H1 (cell line): Measurements from ENCODE around the gene RELT. TPM values are rescaled to one million over a fixed set of nuclear protein-coding genes. Genes with fewer than 3 reads are reported as not detected.
A peak's percentile ranks its signal among the peaks of the same experiment; 100 is the strongest.

Experiments
- CTCF ChIA-PET: fragments of 300-600 bp; sonication (Branson Sonifier 250); formaldehyde crosslinking; loops from one replicate; lab custom pipeline; 2021; ENCODE audit not compliant: partially characterized antibody; lab: Charles Lee
- POLR2A ChIA-PET: fragments of 300-600 bp; sonication (Branson Sonifier 250); formaldehyde crosslinking; loops from one replicate; lab custom pipeline; 2021; ENCODE audit warnings: inconsistent platforms; ENCODE audit not compliant: partially characterized antibody; lab: Charles Lee
- DNase-seq, 2 experiments: peaks; one replicate each; pipeline versions ENCODE4 v3.0.0 to v3.0.0-alpha.2; 2010 to 2022; ENCODE audit warnings: low spot score in 2 of 2, low read depth in 1 of 2, mixed read lengths in 1 of 2
- FAIRE-seq: peaks from 2 replicates; lab custom pipeline; 2011; peaks lifted over from hg19 to GRCh38; lab: Jason Lieb, UNC
- H2AFZ ChIP-seq: 2 replicates; pipeline ENCODE4 v1.8.1; 2012; ENCODE audit warnings: low read length, inconsistent platforms
- H2AK5ac ChIP-seq: 2 replicates; pipeline ENCODE4 v1.6.1; 2013; ENCODE audit warnings: low read depth, low read length
- H2BK120ac ChIP-seq: replicated peaks from 2 replicates; pipeline ENCODE3; 2013; ENCODE audit warnings: low read depth, low read length, inconsistent platforms
- H2BK12ac ChIP-seq: 2 replicates; pipeline ENCODE4 v1.6.1; 2013; ENCODE audit warnings: low read depth, low read length
- H2BK15ac ChIP-seq: 2 replicates; pipeline ENCODE4 v1.6.1; 2013; ENCODE audit warnings: low read length
- H2BK20ac ChIP-seq: 2 replicates; pipeline ENCODE4 v1.6.1; 2013; ENCODE audit warnings: low read length
- H2BK5ac ChIP-seq: 2 replicates; pipeline ENCODE4 v1.6.1; 2013; ENCODE audit warnings: low read depth, low read length
- H3K14ac ChIP-seq: 2 replicates; pipeline ENCODE4 v1.6.1; 2013; ENCODE audit warnings: inconsistent platforms; ENCODE audit not compliant: insufficient read length
- H3K18ac ChIP-seq: 2 replicates; pipeline ENCODE4 v1.6.1; 2013; ENCODE audit warnings: low read length; ENCODE audit errors: extremely low read depth
- H3K23ac ChIP-seq: 2 replicates; pipeline ENCODE4 v1.6.1; 2013; ENCODE audit warnings: inconsistent platforms; ENCODE audit not compliant: insufficient read length
- H3K23me2 ChIP-seq: 2 replicates; pipeline ENCODE4 v1.6.1; 2013; ENCODE audit warnings: low read depth, low read length
- H3K27ac ChIP-seq: 2 replicates; pipeline ENCODE4 v1.6.1; 2011; ENCODE audit warnings: low read depth, low read length, inconsistent platforms
- H3K27me3 ChIP-seq, 4 experiments: replicated peaks in 1 of 4; 1 replicate in 1 of 4; 2 replicates in 3 of 4; pipeline versions ENCODE4 v1.6.1 to v1.8.1; 2011 to 2013; ENCODE audit warnings: low read length in 3 of 4, mild to moderate bottlenecking in 3 of 4, inconsistent platforms in 2 of 4, mixed read lengths in 2 of 4, moderate library complexity in 1 of 4; ENCODE audit not compliant: control insufficient read depth in 3 of 4, insufficient read depth in 3 of 4; ENCODE audit errors: extremely low read depth in 1 of 4
- H3K36me3 ChIP-seq, 4 experiments: 2 replicates each; pipeline versions ENCODE4 v1.6.1 to v1.8.1; 2011 to 2013; ENCODE audit warnings: mild to moderate bottlenecking in 4 of 4, low read length in 3 of 4, moderate library complexity in 2 of 4, control low read depth in 1 of 4, inconsistent platforms in 1 of 4; ENCODE audit not compliant: insufficient read depth in 4 of 4, control insufficient read depth in 2 of 4
- H3K4ac ChIP-seq: replicated peaks from 2 replicates; pipeline ENCODE3; 2013; ENCODE audit warnings: low read length, low read depth, mixed read lengths, inconsistent platforms; ENCODE audit not compliant: insufficient read length
- H3K4me1 ChIP-seq, 4 experiments: replicated peaks in 1 of 4; 1 replicate in 1 of 4; 2 replicates in 3 of 4; pipeline versions ENCODE4 v1.6.1 to v1.8.1; 2011 to 2013; ENCODE audit warnings: low read length in 3 of 4, inconsistent platforms in 2 of 4, mixed read lengths in 1 of 4; ENCODE audit not compliant: insufficient read depth in 4 of 4, control insufficient read depth in 3 of 4
- H3K4me2 ChIP-seq, 2 experiments: 2 replicates each; pipeline versions ENCODE4 v1.6.1 to v1.8.1; 2011 to 2013; ENCODE audit warnings: low read depth in 2 of 2, low read length in 2 of 2, control low read depth in 1 of 2, inconsistent platforms in 1 of 2, mild to moderate bottlenecking in 1 of 2; ENCODE audit not compliant: insufficient read depth in 1 of 2
- H3K4me3 ChIP-seq, 4 experiments: fragments of 200-600, 300-600 bp in 1 of 4; sonication (generic), shearing (Covaris generic), sonication (Bioruptor Twin) in 1 of 4; 2 replicates each; pipeline versions ENCODE4 v1.5.1 to v1.8.1; 2011 to 2016; ENCODE audit warnings: low read length in 4 of 4, low read depth in 3 of 4, control low read depth in 2 of 4, inconsistent platforms in 2 of 4, mild to moderate bottlenecking in 2 of 4, mixed read lengths in 1 of 4, moderate library complexity in 1 of 4; ENCODE audit not compliant: insufficient read depth in 2 of 4; ENCODE audit errors: extremely low read depth in 1 of 4
- H3K56ac ChIP-seq: replicated peaks from 2 replicates; pipeline ENCODE3; 2013; ENCODE audit warnings: low read depth, mild to moderate bottlenecking, mixed read lengths, low read length, inconsistent platforms; ENCODE audit not compliant: insufficient read length
- H3K79me1 ChIP-seq: 2 replicates; pipeline ENCODE4 v1.6.1; 2013; ENCODE audit warnings: low read depth, low read length, control low read depth
- H3K79me2 ChIP-seq, 2 experiments: 2 replicates each; pipeline versions ENCODE4 v1.6.1 to v1.8.1; 2012 to 2013; ENCODE audit warnings: low read length in 2 of 2, mild to moderate bottlenecking in 2 of 2, inconsistent platforms in 1 of 2; ENCODE audit not compliant: insufficient read depth in 2 of 2, control insufficient read depth in 1 of 2
- H3K9ac ChIP-seq, 4 experiments: replicated peaks in 1 of 4; 1 replicate in 1 of 4; 2 replicates in 3 of 4; pipeline versions ENCODE4 v1.6.1 to v1.8.1; 2011 to 2013; ENCODE audit warnings: low read depth in 3 of 4, low read length in 3 of 4, control low read depth in 2 of 4, mild to moderate bottlenecking in 2 of 4, moderate library complexity in 2 of 4, inconsistent platforms in 1 of 4; ENCODE audit errors: extremely low read depth in 1 of 4
- H3K9me3 ChIP-seq, 2 experiments: 2 replicates each; pipeline versions ENCODE4 v1.6.1 to v1.8.1; 2012 to 2013; ENCODE audit warnings: mild to moderate bottlenecking in 2 of 2, moderate library complexity in 2 of 2, control low read depth in 1 of 2, inconsistent platforms in 1 of 2, low read depth in 1 of 2, low read length in 1 of 2, mixed read lengths in 1 of 2; ENCODE audit not compliant: insufficient read depth in 2 of 2
- H4K20me1 ChIP-seq, 2 experiments: replicated peaks in 1 of 2; 2 replicates each; pipeline versions ENCODE3 to v1.8.1; 2011 to 2013; ENCODE audit warnings: inconsistent platforms in 2 of 2, low read length in 2 of 2, mild to moderate bottlenecking in 1 of 2; ENCODE audit not compliant: insufficient read depth in 2 of 2, control insufficient read depth in 1 of 2
- H4K5ac ChIP-seq: 2 replicates; pipeline ENCODE4 v1.6.1; 2013; ENCODE audit warnings: low read length, low read depth, mixed read lengths, inconsistent platforms; ENCODE audit not compliant: insufficient read length
- H4K8ac ChIP-seq: 2 replicates; pipeline ENCODE4 v1.8.0; 2013; ENCODE audit warnings: mild to moderate bottlenecking, moderate library complexity, low read length, inconsistent platforms; ENCODE audit not compliant: insufficient read depth; ENCODE audit errors: extremely low read depth
- H4K91ac ChIP-seq: replicated peaks from 2 replicates; pipeline ENCODE3; 2013; ENCODE audit warnings: low read length, mixed read lengths, inconsistent platforms; ENCODE audit not compliant: insufficient read length
- BRCA1 ChIP-seq: IDR thresholded peaks from 2 replicates; pipeline ENCODE4 v1.6.1; 2012; ENCODE audit warnings: low read depth, low read length, improper control_type of control experiment
- SUZ12 ChIP-seq: fragments of 200-600 bp; sonication (generic); IDR thresholded peaks from 2 replicates; pipeline ENCODE4 v1.6.1; 2012; ENCODE audit warnings: mild to moderate bottlenecking, inconsistent platforms, low read length, moderate library complexity, mixed read lengths
- WGBS, 2 experiments: shearing (Covaris generic) in 1 of 2; methylation state at CpG; one replicate each; pipeline versions ENCODE4 v1.1.6 to v1.1.7; 2013 to 2015; ENCODE audit warnings: low lambda C conversion rate in 2 of 2, mixed read lengths in 2 of 2, inconsistent platforms in 1 of 2, low coverage in 1 of 2, missing lambda C conversion rate in 1 of 2; ENCODE audit not compliant: insufficient replicate concordance in 2 of 2, insufficient coverage in 1 of 2, insufficient read length in 1 of 2; ENCODE audit errors: extremely low coverage in 1 of 2, missing lambda C conversion rate in 1 of 2; 5-methylcytosine and 5-hydroxymethylcytosine counted together
- polyA plus RNA-seq, 7 experiments: library from polyadenylated mRNA; depleted of rRNA in 3 of 7; stranded (reverse) in 5 of 7; unstranded in 2 of 7; fragments of >200 nt in 5 of 7; fragments of 200-250 nt in 2 of 7; gene quantifications; 1 replicate in 5 of 7; 2 replicates in 1 of 7; 4 replicates in 1 of 7; pipeline versions ENCODE4 v1.2.1 to v1.2.3, GENCODE V29; 2011 to 2013; ENCODE audit warnings: missing spikeins in 2 of 7, mixed read lengths in 2 of 7
- total RNA-seq: library from RNA; stranded (reverse); fragmentation: NEBNext Ultra II Directional; extraction: Animal tissue kit (Norgen Biotek cat#: 25700); gene quantifications from 2 replicates; pipeline ENCODE4 v1.2.1, GENCODE V29; 2021

Gene RELT
- total and polyA plus RNA-seq, 2 of the 8 experiments (the other 6 are each of a cell fraction or from before 2014, with no cell fraction given): 3.4 to 5.7 TPM

GRCh38 chr11:73376803-73377629 lies 817 bp downstream of the RELT start:
- Histone ChIP-seq H3K18ac (peak overlapping the region; percentile 60; the same call in 1 of the 2 replicates), H3K23me2 (peaks cover 8% of the 10 kb centered on the region), H3K79me1 (peaks cover 6% of the 10 kb centered on the region; the same call in 1 of the 2 replicates), H2BK20ac (no peak overlapping the region), H2BK5ac (no peak overlapping the region; the same call in 1 of the 2 replicates), H3K23ac (no peak overlapping the region), H4K5ac (no peak overlapping the region), H2BK15ac (no peak overlapping the region), H2AFZ (no peak overlapping the region; the same call in 1 of the 2 replicates), H3K27ac (no peak overlapping the region), H3K9me3 (no peaks in the 10 kb centered on the region), H2AK5ac (peak overlapping the region; percentile 32; the same call in 1 of the 2 replicates), H4K20me1 (peaks cover 3 to 10% of the 10 kb centered on the region in 2 experiments), H3K4me1 (peaks cover 3 to 13% (median 8%) of the 10 kb centered on the region in 4 experiments), H3K9ac (peak overlapping the region; percentile 12 to 62 (median 54); a peak in 6 of 7 replicates), H3K36me3 (no peaks in the 10 kb centered on the region), H3K4me2 (peak overlapping the region; percentile 89 to 99), H3K56ac (no peak overlapping the region), H3K27me3 (peaks cover 0 to 15% (median 9%) of the 10 kb centered on the region in 4 experiments; a peak in 4 of 7 replicates), H3K14ac (no peak overlapping the region), H2BK12ac (peak overlapping the region; percentile 80; the same call in 1 of the 2 replicates), H4K8ac (peak overlapping the region; percentile 19; the same call in 1 of the 2 replicates), H3K79me2 (no peaks in the 10 kb centered on the region; a peak in 1 of 4 replicates), H2BK120ac (no peak overlapping the region), H3K4ac (no peak overlapping the region), H3K4me3 (peak overlapping the region; percentile 48 to 88 (median 72)), H4K91ac (no peak overlapping the region)
- DNase-seq (no peak), FAIRE-seq (no peak)
- POLR2A ChIA-PET: interaction anchor here (1.0 to 1.3 kb wide), 3 partner anchors 19 to 70 kb away, joined by 3 to 4 read pairs (median 4); no protein-coding TSS in a partner anchor
- TF ChIP-seq SUZ12 (peak; percentile 38; the same call in 1 of the 2 replicates), BRCA1 (no peak)
- 16% methylated on average over 35 of the region's 56 CpGs; no CpG with 5 or more reads in 1 of the 2 experiments for WGBS, 2 experiments
- CTCF ChIA-PET: interaction anchor here (0.7 to 59.1 kb wide), 6 partner anchors 8 to 249 kb away, joined by 3 to 1456 read pairs (median 4); no protein-coding TSS in a partner anchor
